Measurements from ENCODE around the gene MAGIX.

GRCh38 chrX:49174723-49175122, 12.2 kb downstream of the MAGIX start:
- TF ChIP-seq TSHZ2 (CRISPR knock-in tag; IDR thresholded peaks at IDR 0.05) = no peak
- no peak for TF ChIP-seq PPARA (CRISPR knock-in tag; IDR thresholded peaks at IDR 0.05; ENCODE audit: borderline replicate concordance)
- TF ChIP-seq TCF4 (CRISPR knock-in tag; IDR thresholded peaks at IDR 0.05; ENCODE audit: borderline replicate concordance) = no peak
- TF ChIP-seq ESRRG (CRISPR knock-in tag; IDR thresholded peaks at IDR 0.05) = no peak
- no peak for TF ChIP-seq CREB5 (CRISPR knock-in tag; IDR thresholded peaks at IDR 0.05; ENCODE audit: low read depth)
- TF ChIP-seq RARB (CRISPR knock-in tag; IDR thresholded peaks at IDR 0.05) = no peak
- no peak for TF ChIP-seq BACH2 (CRISPR knock-in tag; IDR thresholded peaks at IDR 0.05; ENCODE audit: borderline replicate concordance)
- no peak for TF ChIP-seq CSDC2 (CRISPR knock-in tag; IDR thresholded peaks at IDR 0.05)
- TF ChIP-seq PATZ1 (CRISPR knock-in tag; IDR thresholded peaks at IDR 0.05; ENCODE audit: borderline replicate concordance) = no peak
- TF ChIP-seq ZFP3 (CRISPR knock-in tag; IDR thresholded peaks at IDR 0.05) = no peak
- TF ChIP-seq SNAI2 (CRISPR knock-in tag; IDR thresholded peaks at IDR 0.05) = no peak
